Peyer's patch (tissue), 4 donors: ENCODE measurements around the gene OSBPL6.

Source experiments
- POLR2A ChIP-seq, 2 donors: fragments of 450-650 bp; IDR thresholded peaks; one replicate each; pipeline ENCODE4 v1.5.1; 2017; ENCODE audit warnings: antibody characterized with exemption in 2 of 2, mild to moderate bottlenecking in 2 of 2, moderate library complexity in 2 of 2
- TF ChIP-seq, protein P1 (sequence below), 6 experiments: fragments of 450-650 bp in 4 of 6; fragments of 200-600 bp in 2 of 6; sonication (generic) in 1 of 6; IDR thresholded peaks; one replicate each; pipeline ENCODE4 v1.5.1; 2017 to 2019; ENCODE audit warnings: antibody characterized with exemption in 6 of 6, mild to moderate bottlenecking in 3 of 6, moderate library complexity in 1 of 6

DNA sequence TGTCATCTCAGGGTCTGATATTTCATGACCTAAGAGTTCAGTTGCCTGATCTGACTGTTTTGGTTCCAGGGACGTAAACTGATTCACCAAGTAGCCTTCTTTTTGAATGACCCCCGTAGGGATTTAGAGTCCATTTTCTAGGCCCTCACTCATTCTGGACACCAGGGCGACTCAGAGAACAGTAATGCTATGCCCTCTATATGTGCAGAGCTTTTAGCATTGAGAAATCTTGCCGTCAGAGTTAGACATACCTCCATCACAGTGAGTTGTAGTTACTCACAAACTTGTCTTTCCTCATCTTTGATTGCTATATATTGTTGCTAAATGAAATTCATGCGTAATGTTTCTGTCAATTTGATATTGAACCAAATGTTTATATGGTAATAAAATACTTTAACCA lies 92.3 kb downstream of the OSBPL6 start:
- TF ChIP-seq, protein P1, sequence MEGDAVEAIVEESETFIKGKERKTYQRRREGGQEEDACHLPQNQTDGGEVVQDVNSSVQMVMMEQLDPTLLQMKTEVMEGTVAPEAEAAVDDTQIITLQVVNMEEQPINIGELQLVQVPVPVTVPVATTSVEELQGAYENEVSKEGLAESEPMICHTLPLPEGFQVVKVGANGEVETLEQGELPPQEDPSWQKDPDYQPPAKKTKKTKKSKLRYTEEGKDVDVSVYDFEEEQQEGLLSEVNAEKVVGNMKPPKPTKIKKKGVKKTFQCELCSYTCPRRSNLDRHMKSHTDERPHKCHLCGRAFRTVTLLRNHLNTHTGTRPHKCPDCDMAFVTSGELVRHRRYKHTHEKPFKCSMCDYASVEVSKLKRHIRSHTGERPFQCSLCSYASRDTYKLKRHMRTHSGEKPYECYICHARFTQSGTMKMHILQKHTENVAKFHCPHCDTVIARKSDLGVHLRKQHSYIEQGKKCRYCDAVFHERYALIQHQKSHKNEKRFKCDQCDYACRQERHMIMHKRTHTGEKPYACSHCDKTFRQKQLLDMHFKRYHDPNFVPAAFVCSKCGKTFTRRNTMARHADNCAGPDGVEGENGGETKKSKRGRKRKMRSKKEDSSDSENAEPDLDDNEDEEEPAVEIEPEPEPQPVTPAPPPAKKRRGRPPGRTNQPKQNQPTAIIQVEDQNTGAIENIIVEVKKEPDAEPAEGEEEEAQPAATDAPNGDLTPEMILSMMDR (IDR thresholded peaks at IDR 0.05) = no peak
- TF ChIP-seq POLR2A (IDR thresholded peaks at IDR 0.05) = no peak
